Measurements from ENCODE around the gene FXR2.
"Not testable (repeated sequence)": the region's sequence is repeated elsewhere in the genome, so short reads cannot be mapped to it uniquely, and the experiment has no call there.

FXR2 gene
- long read RNA-seq, donor 1, transcript FXR2-201 (17 exons, 2,957 nt) = major isoform, 12 of 12 reads
- long read RNA-seq, donor 1, partial matches to known transcripts = 0 of 12 reads
- long read RNA-seq, donor 1, other reads (novel, unspliced or antisense) = 0 of 12 reads
- long read RNA-seq, donor 2, partial matches to known transcripts = 0 of 1 reads
- long read RNA-seq, donor 2, other reads (novel, unspliced or antisense) = 0 of 1 reads
- long read RNA-seq, donor 3, partial matches to known transcripts = 0 of 3 reads
- long read RNA-seq, donor 3, other reads (novel, unspliced or antisense) = 0 of 3 reads
- long read RNA-seq, donor 4, partial matches to known transcripts = 0 of 2 reads
- long read RNA-seq, donor 4, other reads (novel, unspliced or antisense) = 0 of 2 reads
- long read RNA-seq, donor 5, partial matches to known transcripts = 5 of 7 reads
- long read RNA-seq, donor 5, other reads (novel, unspliced or antisense) = 0 of 7 reads
- long read RNA-seq, donor 6, partial matches to known transcripts = 0 of 2 reads
- long read RNA-seq, donor 6, other reads (novel, unspliced or antisense) = 0 of 2 reads
- long read RNA-seq, donor 7 = 0 reads
- long read RNA-seq, donor 8, transcript FXR2-201 (17 exons, 2,957 nt) = major isoform, 9 of 9 reads
- long read RNA-seq, donor 8, partial matches to known transcripts = 0 of 9 reads
- long read RNA-seq, donor 8, other reads (novel, unspliced or antisense) = 0 of 9 reads

DNA sequence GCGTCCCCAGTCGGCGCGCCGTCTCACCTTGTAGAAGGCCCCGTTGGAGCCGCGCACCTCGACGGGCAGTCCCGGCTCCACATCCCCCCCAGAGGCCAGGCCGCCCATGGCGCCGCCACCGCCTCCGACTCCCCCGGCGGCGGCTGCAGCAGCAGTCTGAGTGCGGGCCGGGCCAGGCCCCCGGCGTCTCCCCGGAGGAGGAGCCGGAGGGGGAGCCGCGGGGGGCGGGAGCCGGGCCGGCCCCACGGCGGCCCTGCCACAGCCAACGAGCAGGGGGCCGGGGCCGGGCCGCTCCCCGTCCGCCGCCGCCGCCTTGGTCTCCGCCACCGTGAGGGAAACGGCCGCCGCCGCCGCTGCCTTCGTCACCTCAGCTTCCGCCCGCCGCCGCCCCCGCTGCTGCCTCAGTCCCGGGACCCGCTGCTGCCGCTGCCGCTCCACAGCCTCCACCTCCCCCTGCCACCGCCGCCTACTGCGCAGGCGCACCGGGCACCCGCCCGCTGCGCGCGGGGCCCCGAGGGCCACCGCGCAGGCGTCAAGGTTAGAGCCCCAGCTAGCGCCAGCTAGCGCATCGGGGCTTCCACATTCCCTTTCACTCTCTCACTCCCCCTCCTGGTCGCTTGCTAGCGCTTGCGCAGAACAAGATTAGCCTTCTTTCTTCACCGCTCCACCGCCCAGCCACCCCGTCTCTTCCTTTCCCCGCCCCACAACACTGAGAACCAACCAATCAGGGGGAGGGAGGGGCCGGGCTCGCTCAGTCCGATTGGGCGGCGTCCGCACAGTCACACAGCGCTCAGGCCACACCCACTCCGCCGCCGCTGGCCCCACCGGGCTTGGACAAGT is at the start of gene FXR2:
Gene FXR2 (minus strand): TSS at position 473 of the 840 bp plus-strand sequence. CDS start 365 bp downstream, at position 108.
- peak; percentile 97 for DNase-seq

DNA sequence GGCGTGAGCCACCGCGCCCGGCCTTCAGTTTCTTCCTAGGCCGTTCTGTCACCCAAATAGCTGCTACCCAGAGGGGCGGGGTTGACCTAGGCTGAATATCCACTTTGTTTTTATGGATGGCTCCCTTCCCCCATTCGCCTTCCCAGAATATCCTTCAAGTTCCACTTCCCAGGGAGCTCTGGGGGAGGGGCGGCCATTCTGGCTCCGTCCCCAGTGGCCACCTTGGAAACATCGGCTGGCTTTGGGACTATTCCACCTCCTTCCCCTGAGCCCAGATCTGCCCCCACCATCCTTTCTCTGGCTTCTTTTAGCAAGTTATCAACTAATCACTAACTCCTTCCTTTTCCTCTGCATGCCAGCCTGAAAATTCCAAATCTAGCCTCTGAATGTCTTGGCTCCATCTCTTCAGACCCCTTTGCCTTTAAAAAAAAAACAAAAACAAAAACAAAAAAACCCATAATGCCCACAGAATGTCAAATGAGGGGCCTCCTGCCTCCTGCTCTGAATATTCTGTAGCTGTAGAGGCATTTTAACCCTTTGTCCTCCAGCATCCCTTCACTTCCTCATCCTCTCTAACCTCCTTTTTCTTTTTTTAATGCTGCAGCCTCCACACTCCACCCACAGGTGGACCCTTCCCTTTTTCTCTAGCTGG is 42.4 kb upstream of the FXR2 start:
- peak; percentile 45 for DNase-seq

- DNase-seq = no peak
These were observed 40.8 kb upstream of the FXR2 start for GRCh38 chr17:7655541-7655840.

- no peak for DNase-seq
These were observed 40.3 kb upstream of the FXR2 start for GRCh38 chr17:7654832-7655540.

DNA sequence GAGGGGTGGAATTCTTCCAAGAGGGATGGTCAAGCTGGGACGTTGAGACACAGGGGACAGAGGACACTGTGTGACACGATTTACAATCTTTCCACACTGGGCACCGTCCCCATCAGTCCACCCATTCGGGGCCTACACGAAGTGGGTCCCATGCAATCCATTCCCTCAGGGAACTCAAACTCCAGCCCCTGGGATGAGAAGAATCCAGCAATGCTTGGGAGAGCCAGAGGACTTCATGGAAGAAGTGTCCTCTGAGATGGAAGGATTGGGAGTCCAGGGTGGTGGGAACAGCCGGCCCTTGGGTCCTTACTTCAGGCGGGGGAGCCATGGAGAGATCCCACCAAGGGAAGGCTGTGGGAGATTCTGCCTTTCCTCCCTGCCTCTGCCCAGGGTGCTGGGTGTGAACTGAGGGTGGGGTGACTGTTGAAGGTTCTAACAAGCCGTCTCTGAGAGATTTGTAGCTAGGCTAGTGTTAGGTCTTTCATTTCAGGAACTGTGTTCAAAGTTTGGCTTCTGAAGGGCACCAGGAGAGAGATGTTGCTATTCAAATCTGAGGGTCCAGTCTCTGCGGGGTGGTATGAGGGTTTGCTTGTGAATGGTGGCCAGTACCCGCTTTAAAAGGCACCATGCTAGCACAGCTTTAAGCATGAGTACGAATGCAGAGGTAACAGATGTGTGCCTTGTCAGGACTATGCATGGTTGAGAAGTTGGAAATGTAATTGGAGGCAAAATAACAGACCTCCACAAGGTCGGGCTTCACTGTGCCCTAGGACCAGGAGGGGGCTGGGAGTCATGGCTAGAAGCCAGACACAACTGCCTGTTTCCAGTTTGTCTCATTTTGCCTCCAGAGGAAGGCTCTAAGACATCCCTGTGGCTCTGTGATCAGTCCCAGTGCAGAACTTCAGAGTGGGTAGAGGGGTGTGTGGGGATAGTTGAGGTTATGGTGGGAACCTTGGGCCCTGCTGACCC is 38.0 kb upstream of the FXR2 start:
- no peak for DNase-seq

GRCh38 chr17:7651665-7652387 is 37.1 kb upstream of the FXR2 start:
- peak; percentile 70 for DNase-seq

DNA sequence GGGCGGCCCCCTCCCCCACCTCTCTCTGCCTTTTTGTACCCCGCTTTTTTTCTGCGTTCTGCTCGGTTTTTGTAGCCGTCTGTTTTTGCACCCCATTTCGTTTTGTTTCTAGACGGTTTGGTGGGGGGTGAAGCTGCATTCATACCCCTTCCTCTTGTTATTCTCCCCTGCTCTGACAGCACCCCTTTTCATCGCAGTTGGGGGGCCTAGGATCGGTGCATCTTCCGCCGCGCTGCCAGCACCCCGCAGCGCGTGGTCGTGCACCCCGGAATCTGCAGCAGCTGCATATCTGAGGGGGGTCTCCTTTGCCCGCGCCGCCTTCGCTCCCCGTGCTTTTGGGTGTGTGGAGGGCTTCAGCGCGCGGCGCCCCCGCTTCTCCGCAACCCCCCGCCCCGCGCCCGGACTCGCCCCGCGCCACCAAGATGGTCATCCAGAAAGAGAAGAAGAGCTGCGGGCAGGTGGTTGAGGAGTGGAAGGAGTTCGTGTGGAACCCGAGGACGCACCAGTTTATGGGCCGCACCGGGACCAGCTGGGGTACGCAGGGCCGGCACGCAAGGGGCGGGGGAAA is 36.5 kb upstream of the FXR2 start:
- DNase-seq = peak; percentile 27

DNA sequence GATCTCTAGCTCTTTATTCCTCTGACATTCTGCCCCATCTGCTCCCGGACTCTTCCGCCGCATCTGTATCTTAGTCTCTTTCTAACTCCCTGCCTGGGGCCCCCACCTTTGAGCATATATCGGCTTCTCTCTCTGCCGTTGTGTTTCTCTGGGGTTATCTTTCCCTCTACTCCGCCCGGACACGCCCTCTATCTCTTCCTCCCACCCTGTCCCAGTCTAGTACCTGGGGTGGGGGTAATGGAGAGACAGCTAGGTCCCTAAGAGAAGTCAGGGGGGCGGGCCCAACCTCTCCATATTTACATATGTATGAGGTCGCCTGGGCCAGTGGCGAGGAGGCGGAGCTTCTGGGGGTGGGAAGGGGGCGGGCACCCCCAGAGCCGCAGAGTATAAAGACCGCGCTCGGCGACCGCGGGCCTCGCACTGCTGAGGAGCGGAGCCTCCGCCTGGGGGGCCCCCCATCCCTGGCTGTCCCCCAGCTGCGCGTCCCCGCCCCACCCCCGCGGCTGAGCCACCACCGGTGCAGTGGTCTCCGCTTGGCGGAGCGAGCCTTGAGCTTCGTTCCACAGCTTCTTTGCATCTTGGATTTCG is 35.9 kb upstream of the FXR2 start, which contains the start of gene ATP1B2:
Gene ATP1B2 (plus strand): TSS at position 418 of the 588 bp plus-strand sequence. CDS start 593 bp downstream, outside the sequence.
- peak; percentile 67 for DNase-seq

GRCh38 chr17:7647018-7647417 is 32.3 kb upstream of the FXR2 start:
- DNase-seq = no peak

- no peak for DNase-seq
These were observed 31.8 kb upstream of the FXR2 start for GRCh38 chr17:7646457-7646856.

DNA sequence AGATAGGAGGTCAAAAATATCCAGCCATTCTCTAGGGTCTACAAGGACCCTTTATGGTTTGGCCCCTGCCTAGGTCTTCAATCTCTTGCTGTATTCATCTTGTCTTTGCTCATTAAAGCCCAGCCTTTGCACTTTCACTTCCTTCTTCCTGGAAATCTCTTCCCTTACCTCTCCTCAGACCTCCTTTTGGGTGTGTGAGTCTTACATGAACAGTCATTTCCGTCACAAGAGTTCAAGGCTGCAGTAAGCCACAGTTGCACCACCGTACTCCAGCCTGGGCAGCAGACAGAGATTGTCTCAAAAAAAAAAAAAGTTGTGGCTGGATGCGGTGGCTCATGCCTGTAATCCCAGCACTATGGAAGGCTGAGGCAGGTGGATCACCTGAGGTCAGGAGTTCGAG is 30.1 kb upstream of the FXR2 start:
- no peak for DNase-seq

DNA sequence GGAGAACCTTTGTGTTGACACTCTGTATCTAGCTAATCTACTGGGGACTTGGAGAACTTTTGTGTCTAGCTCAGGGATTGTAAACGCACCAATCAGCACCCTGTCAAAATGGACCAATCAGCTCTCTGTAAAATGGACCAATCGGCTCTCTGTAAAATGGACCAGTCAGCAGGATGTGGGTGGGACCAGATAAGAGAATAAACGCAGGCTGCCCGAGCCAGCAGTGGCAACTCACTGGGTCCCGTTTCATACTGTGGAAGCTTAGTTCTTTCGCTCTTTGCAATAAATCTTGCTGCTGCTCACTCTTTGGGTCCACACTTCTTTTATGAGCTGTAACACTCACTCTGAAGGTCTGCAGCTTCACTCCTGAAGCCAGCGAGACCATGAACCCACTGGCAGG is 26.9 kb upstream of the FXR2 start:
- DNase-seq = not testable (repeated sequence)

GRCh38 chr17:7640783-7641182 is 26.1 kb upstream of the FXR2 start:
- DNase-seq = no peak

GRCh38 chr17:7636163-7636562 is 21.5 kb upstream of the FXR2 start:
- DNase-seq = no peak

DNA sequence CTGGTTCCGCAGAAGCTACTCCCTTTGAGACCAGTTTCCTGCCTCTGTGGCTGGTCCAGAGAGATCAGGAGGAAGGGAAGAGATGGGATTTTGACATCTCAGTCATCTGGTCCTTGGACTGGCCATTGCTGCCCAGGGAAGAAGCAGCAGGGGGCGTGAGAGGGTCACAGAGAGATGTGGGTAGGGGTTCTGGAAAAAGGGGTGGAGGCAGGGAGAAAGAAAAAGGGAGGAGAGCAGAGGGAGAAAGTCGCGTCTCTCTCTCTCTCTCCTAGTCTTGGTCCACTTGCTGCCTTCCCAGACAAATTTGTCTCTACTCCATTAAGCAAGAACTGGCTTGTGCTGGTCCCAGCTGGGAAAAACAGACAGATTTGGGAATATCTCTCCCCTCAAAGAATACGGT is 19.7 kb upstream of the FXR2 start:
- DNase-seq = peak; percentile 49

GRCh38 chr17:7633093-7633492 is 18.4 kb upstream of the FXR2 start:
- no peak for DNase-seq

DNA sequence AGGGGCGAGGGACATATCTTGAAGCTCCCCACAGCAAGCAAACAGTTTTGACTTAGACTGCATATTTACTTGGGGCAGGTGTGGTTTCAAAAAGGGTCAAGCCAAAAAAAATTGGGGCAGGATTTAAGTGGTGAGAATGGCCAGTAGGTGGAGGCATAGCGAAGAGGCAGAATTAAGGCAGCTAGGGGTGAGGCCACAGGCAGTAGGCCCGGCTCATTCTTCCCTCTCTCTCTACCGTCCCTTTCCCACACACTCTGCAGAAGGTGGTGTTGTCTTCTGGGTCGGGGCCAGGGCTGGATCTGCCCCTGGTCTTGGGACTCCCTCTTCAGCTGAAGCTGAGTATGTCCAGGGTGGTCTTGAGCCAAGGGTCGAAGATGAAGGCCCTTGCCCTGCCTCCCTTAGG is 17.8 kb upstream of the FXR2 start:
- DNase-seq = no peak

GRCh38 chr17:7631398-7632380 is 17.0 kb upstream of the FXR2 start:
- DNase-seq = no peak
